WTC11 (cell line): ENCODE results near the gene ADGRD2. TPM values are rescaled to one million over a fixed set of nuclear protein-coding genes. Genes with fewer than 3 reads are reported as not detected.

Experiments used
- ATAC-seq: fragments of 200-7000 bp; cut with Tn5 transposase; 2 replicates; pipeline ENCODE4 v1.10.0; 2021; ENCODE audit warnings: mild to moderate bottlenecking, moderate library complexity
- CTCF ChIA-PET: fragments of 300-600 bp; sonication (Branson Sonifier 250); formaldehyde crosslinking; loops from one replicate; lab custom pipeline; 2021; ENCODE audit warnings: antibody characterized with exemption; lab: Charles Lee
- POLR2A ChIA-PET: fragments of 350-600 bp; sonication (Branson Sonifier 250); formaldehyde crosslinking; loops from one replicate; lab custom pipeline; 2021; ENCODE audit warnings: antibody characterized with exemption; lab: Charles Lee
- DNase-seq: peaks from one replicate; pipeline ENCODE4 v3.0.0; 2021; ENCODE audit warnings: low spot score
- H3K27ac Mint-ChIP-seq: 2 replicates; pipeline ENCODE4 v1.8.0; 2021; ENCODE audit warnings: mixed read lengths
- H3K27me3 Mint-ChIP-seq: 2 replicates; pipeline ENCODE4 v1.8.0; 2021; ENCODE audit warnings: low read depth, mild to moderate bottlenecking, moderate library complexity, mixed read lengths
- H3K36me3 Mint-ChIP-seq: 2 replicates; pipeline ENCODE4 v1.8.0; 2021; ENCODE audit warnings: mixed read lengths
- H3K4me1 Mint-ChIP-seq: 2 replicates; pipeline ENCODE4 v1.8.0; 2022; ENCODE audit warnings: mixed read lengths
- H3K4me3 Mint-ChIP-seq: 2 replicates; pipeline ENCODE4 v1.8.0; 2021; ENCODE audit warnings: mild to moderate bottlenecking, moderate library complexity, mixed read lengths
- H3K9me3 Mint-ChIP-seq: 2 replicates; pipeline ENCODE4 v1.8.0; 2021; ENCODE audit warnings: mixed read lengths
- ATF1 ChIP-seq: sonication (generic); formaldehyde crosslinking; IDR thresholded peaks from 2 replicates; pipeline ENCODE4 v1.8.1; 2023; ENCODE audit warnings: mild to moderate bottlenecking, moderate library complexity, missing genetic modification reagents
- CREM ChIP-seq: sonication (generic); formaldehyde crosslinking; IDR thresholded peaks from 2 replicates; pipeline ENCODE4 v1.8.1; 2022; ENCODE audit warnings: mild to moderate bottlenecking, missing genetic modification reagents, moderate library complexity
- FOXK1 ChIP-seq: sonication (generic); formaldehyde crosslinking; IDR thresholded peaks from 2 replicates; pipeline ENCODE4 v1.8.0; 2022; ENCODE audit warnings: mild to moderate bottlenecking, moderate library complexity, missing genetic modification reagents
- NFATC4 ChIP-seq: fragments of 250-450 bp; sonication (Bioruptor Pico); IDR thresholded peaks from 2 replicates; pipeline ENCODE4 v1.9.0; 2021; ENCODE audit warnings: mild to moderate bottlenecking
- NR1H2 ChIP-seq: sonication (generic); formaldehyde crosslinking; IDR thresholded peaks from 2 replicates; pipeline ENCODE4 v1.9.0; 2021; ENCODE audit warnings: mild to moderate bottlenecking, moderate library complexity, missing genetic modification reagents
- NR3C1 ChIP-seq: sonication (generic); formaldehyde crosslinking; conservative IDR thresholded peaks from 2 replicates; pipeline ENCODE4 v1.8.1; 2023; ENCODE audit warnings: low read depth, mild to moderate bottlenecking, missing genetic modification reagents
- OVOL2 ChIP-seq: fragments of 250-450 bp; sonication (Bioruptor Pico); IDR thresholded peaks from 2 replicates; pipeline ENCODE4 v1.9.0; 2021; ENCODE audit warnings: mild to moderate bottlenecking, borderline replicate concordance
- SMAD3 ChIP-seq: sonication (generic); formaldehyde crosslinking; IDR thresholded peaks from 2 replicates; pipeline ENCODE4 v1.8.0; 2022; ENCODE audit warnings: missing genetic modification reagents, mild to moderate bottlenecking, borderline replicate concordance
- TEAD4 ChIP-seq: sonication (generic); formaldehyde crosslinking; IDR thresholded peaks from 2 replicates; pipeline ENCODE4 v1.8.0; 2022; ENCODE audit warnings: mild to moderate bottlenecking, missing genetic modification reagents
- ZNF317 ChIP-seq: sonication (generic); formaldehyde crosslinking; IDR thresholded peaks from 2 replicates; pipeline ENCODE4 v1.8.1; 2023; ENCODE audit warnings: low read depth, mild to moderate bottlenecking, moderate library complexity, missing genetic modification reagents, borderline replicate concordance
- ZNF423 ChIP-seq: fragments of 250-450 bp; sonication (Bioruptor Pico); IDR thresholded peaks from 2 replicates; pipeline ENCODE4 v2.1.2; 2022; ENCODE audit warnings: mild to moderate bottlenecking, moderate library complexity
- ZNF671 ChIP-seq: fragments of 250-450 bp; sonication (Bioruptor Pico); IDR thresholded peaks from 2 replicates; pipeline ENCODE4 v1.8.0; 2021; ENCODE audit warnings: mild to moderate bottlenecking
- total RNA-seq: library from RNA; stranded (reverse); gene quantifications from 3 replicates; pipeline ENCODE4 v1.2.3, GENCODE V29; 2021
- TF ChIP-seq, protein P1 (sequence below): sonication (generic); formaldehyde crosslinking; IDR thresholded peaks from 2 replicates; pipeline ENCODE4 v1.8.1; 2023; ENCODE audit warnings: mild to moderate bottlenecking, missing genetic modification reagents, borderline replicate concordance
- TF ChIP-seq, protein P2 (sequence below): sonication (generic); formaldehyde crosslinking; IDR thresholded peaks from 2 replicates; pipeline ENCODE4 v1.8.0; 2022; ENCODE audit warnings: mild to moderate bottlenecking, missing genetic modification reagents
- TF ChIP-seq, protein P3 (sequence below): fragments of 250-450 bp; sonication (Bioruptor Pico); IDR thresholded peaks from 2 replicates; pipeline ENCODE4 v2.1.2; 2022; ENCODE audit warnings: mild to moderate bottlenecking, moderate library complexity
- TF ChIP-seq, protein P4 (sequence below): fragments of 200-600 bp; IDR thresholded peaks from 2 replicates; pipeline ENCODE4 v1.8.0; 2022; ENCODE audit warnings: antibody characterized with exemption
- TF ChIP-seq, protein P5 (sequence below): sonication (generic); formaldehyde crosslinking; IDR thresholded peaks from 2 replicates; pipeline ENCODE4 v1.8.0; 2023; ENCODE audit warnings: missing genetic modification reagents, mild to moderate bottlenecking, borderline replicate concordance

The ADGRD2 gene
- total RNA-seq, 1 experiment from 2014 or later: 0.61 TPM

DNA sequence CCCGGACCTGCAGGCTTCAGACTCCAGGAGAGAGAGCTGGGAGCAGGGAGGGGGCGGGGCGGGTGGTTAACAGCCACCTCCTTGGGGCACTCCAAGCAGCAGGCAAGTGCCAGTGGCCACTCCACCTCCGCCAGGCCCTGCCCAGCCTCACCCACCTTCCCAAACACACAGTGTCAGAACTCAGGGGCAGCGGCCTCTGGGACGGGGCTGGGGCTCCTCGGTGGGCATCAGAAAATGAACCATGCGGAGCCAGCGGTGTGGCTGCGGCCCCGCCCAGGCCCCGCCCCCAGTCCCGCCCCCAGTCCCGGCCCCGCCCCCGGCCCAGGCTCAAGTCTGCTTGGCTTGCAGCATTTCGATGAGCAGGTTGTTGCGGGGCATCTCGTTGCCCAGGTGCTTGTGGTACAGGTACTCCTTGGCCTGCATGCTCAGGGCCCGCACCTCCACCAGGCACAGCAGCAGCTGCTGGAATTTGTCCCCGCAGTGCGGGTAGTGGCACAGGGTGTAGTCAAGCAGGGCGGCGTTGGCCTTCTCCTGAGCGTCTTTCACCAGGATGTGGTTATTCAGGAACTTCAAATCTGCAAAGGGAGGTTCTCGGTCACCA, 32.3 kb downstream of the ADGRD2 start (continued):
- TF ChIP-seq, protein P1, sequence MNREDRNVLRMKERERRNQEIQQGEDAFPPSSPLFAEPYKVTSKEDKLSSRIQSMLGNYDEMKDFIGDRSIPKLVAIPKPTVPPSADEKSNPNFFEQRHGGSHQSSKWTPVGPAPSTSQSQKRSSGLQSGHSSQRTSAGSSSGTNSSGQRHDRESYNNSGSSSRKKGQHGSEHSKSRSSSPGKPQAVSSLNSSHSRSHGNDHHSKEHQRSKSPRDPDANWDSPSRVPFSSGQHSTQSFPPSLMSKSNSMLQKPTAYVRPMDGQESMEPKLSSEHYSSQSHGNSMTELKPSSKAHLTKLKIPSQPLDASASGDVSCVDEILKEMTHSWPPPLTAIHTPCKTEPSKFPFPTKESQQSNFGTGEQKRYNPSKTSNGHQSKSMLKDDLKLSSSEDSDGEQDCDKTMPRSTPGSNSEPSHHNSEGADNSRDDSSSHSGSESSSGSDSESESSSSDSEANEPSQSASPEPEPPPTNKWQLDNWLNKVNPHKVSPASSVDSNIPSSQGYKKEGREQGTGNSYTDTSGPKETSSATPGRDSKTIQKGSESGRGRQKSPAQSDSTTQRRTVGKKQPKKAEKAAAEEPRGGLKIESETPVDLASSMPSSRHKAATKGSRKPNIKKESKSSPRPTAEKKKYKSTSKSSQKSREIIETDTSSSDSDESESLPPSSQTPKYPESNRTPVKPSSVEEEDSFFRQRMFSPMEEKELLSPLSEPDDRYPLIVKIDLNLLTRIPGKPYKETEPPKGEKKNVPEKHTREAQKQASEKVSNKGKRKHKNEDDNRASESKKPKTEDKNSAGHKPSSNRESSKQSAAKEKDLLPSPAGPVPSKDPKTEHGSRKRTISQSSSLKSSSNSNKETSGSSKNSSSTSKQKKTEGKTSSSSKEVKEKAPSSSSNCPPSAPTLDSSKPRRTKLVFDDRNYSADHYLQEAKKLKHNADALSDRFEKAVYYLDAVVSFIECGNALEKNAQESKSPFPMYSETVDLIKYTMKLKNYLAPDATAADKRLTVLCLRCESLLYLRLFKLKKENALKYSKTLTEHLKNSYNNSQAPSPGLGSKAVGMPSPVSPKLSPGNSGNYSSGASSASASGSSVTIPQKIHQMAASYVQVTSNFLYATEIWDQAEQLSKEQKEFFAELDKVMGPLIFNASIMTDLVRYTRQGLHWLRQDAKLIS: no peak
- TF ChIP-seq, protein P2, sequence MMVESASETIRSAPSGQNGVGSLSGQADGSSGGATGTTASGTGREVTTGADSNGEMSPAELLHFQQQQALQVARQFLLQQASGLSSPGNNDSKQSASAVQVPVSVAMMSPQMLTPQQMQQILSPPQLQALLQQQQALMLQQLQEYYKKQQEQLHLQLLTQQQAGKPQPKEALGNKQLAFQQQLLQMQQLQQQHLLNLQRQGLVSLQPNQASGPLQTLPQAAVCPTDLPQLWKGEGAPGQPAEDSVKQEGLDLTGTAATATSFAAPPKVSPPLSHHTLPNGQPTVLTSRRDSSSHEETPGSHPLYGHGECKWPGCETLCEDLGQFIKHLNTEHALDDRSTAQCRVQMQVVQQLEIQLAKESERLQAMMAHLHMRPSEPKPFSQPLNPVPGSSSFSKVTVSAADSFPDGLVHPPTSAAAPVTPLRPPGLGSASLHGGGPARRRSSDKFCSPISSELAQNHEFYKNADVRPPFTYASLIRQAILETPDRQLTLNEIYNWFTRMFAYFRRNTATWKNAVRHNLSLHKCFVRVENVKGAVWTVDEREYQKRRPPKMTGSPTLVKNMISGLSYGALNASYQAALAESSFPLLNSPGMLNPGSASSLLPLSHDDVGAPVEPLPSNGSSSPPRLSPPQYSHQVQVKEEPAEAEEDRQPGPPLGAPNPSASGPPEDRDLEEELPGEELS (CRISPR knock-in tag): no peak
- TF ChIP-seq ZNF423 (CRISPR knock-in tag): no peak
- no peak for TF ChIP-seq ZNF671 (CRISPR knock-in tag)
- TF ChIP-seq FOXK1 (CRISPR knock-in tag): no peak

DNA sequence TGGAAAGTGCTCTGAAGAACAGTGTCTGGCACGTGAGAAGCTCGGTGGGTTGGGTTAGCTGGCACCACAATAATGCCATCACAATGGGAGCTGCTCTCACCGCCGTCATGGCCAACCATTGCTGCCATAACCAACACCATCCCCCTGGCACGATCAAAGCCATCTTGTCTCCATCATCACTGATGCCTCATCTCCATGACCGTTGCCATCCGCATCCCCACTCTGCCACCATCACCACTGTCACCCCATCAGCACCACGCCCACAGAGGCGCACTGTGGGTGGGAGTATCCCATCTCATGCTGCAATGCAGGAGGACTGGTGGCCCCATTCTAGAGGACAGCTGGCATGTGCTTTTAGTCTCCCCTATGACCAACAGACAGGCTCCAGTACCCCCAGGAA, 33.2 kb downstream of the ADGRD2 start:
- no peaks in the 10 kb centered on the region for H3K9me3 Mint-ChIP-seq
- no peak overlapping the region for H3K27ac Mint-ChIP-seq
- POLR2A ChIA-PET: no interaction called here
- no peaks in the 10 kb centered on the region for H3K36me3 Mint-ChIP-seq
- DNase-seq (no peak), ATAC-seq (no peak)
- peaks cover 35% of the 10 kb centered on the region for H3K4me1 Mint-ChIP-seq
- no peak overlapping the region for H3K4me3 Mint-ChIP-seq
- peaks cover 38% of the 10 kb centered on the region for H3K27me3 Mint-ChIP-seq
- TF ChIP-seq NR3C1 (CRISPR knock-in tag) (no peak), SMAD3 (CRISPR knock-in tag) (no peak), ZNF317 (CRISPR knock-in tag) (no peak), TEAD4 (CRISPR knock-in tag) (no peak), ATF1 (CRISPR knock-in tag) (no peak), NFATC4 (CRISPR knock-in tag) (no peak), NR1H2 (no peak), OVOL2 (no peak), CREM (CRISPR knock-in tag) (no peak)
- TF ChIP-seq, protein P3, sequence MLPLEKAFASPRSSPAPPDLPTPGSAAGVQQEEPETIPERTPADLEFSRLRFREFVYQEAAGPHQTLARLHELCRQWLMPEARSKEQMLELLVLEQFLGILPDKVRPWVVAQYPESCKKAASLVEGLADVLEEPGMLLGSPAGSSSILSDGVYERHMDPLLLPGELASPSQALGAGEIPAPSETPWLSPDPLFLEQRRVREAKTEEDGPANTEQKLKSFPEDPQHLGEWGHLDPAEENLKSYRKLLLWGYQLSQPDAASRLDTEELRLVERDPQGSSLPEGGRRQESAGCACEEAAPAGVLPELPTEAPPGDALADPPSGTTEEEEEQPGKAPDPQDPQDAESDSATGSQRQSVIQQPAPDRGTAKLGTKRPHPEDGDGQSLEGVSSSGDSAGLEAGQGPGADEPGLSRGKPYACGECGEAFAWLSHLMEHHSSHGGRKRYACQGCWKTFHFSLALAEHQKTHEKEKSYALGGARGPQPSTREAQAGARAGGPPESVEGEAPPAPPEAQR (CRISPR knock-in tag): no peak
- TF ChIP-seq, protein P4, sequence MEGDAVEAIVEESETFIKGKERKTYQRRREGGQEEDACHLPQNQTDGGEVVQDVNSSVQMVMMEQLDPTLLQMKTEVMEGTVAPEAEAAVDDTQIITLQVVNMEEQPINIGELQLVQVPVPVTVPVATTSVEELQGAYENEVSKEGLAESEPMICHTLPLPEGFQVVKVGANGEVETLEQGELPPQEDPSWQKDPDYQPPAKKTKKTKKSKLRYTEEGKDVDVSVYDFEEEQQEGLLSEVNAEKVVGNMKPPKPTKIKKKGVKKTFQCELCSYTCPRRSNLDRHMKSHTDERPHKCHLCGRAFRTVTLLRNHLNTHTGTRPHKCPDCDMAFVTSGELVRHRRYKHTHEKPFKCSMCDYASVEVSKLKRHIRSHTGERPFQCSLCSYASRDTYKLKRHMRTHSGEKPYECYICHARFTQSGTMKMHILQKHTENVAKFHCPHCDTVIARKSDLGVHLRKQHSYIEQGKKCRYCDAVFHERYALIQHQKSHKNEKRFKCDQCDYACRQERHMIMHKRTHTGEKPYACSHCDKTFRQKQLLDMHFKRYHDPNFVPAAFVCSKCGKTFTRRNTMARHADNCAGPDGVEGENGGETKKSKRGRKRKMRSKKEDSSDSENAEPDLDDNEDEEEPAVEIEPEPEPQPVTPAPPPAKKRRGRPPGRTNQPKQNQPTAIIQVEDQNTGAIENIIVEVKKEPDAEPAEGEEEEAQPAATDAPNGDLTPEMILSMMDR: no peak
- TF ChIP-seq, protein P1: no peak
- TF ChIP-seq, protein P5, sequence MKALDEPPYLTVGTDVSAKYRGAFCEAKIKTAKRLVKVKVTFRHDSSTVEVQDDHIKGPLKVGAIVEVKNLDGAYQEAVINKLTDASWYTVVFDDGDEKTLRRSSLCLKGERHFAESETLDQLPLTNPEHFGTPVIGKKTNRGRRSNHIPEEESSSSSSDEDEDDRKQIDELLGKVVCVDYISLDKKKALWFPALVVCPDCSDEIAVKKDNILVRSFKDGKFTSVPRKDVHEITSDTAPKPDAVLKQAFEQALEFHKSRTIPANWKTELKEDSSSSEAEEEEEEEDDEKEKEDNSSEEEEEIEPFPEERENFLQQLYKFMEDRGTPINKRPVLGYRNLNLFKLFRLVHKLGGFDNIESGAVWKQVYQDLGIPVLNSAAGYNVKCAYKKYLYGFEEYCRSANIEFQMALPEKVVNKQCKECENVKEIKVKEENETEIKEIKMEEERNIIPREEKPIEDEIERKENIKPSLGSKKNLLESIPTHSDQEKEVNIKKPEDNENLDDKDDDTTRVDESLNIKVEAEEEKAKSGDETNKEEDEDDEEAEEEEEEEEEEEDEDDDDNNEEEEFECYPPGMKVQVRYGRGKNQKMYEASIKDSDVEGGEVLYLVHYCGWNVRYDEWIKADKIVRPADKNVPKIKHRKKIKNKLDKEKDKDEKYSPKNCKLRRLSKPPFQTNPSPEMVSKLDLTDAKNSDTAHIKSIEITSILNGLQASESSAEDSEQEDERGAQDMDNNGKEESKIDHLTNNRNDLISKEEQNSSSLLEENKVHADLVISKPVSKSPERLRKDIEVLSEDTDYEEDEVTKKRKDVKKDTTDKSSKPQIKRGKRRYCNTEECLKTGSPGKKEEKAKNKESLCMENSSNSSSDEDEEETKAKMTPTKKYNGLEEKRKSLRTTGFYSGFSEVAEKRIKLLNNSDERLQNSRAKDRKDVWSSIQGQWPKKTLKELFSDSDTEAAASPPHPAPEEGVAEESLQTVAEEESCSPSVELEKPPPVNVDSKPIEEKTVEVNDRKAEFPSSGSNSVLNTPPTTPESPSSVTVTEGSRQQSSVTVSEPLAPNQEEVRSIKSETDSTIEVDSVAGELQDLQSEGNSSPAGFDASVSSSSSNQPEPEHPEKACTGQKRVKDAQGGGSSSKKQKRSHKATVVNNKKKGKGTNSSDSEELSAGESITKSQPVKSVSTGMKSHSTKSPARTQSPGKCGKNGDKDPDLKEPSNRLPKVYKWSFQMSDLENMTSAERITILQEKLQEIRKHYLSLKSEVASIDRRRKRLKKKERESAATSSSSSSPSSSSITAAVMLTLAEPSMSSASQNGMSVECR (CRISPR knock-in tag): no peak
- CTCF ChIA-PET: no interaction called here
